HK-2 (cell line): ENCODE results near the gene SEC14L3.

Experiments used
- DNase-seq: peaks from one replicate; pipeline ENCODE4 v3.0.0-alpha.2; 2018; ENCODE audit not compliant: unreplicated experiment

The SEC14L3 gene

DNA sequence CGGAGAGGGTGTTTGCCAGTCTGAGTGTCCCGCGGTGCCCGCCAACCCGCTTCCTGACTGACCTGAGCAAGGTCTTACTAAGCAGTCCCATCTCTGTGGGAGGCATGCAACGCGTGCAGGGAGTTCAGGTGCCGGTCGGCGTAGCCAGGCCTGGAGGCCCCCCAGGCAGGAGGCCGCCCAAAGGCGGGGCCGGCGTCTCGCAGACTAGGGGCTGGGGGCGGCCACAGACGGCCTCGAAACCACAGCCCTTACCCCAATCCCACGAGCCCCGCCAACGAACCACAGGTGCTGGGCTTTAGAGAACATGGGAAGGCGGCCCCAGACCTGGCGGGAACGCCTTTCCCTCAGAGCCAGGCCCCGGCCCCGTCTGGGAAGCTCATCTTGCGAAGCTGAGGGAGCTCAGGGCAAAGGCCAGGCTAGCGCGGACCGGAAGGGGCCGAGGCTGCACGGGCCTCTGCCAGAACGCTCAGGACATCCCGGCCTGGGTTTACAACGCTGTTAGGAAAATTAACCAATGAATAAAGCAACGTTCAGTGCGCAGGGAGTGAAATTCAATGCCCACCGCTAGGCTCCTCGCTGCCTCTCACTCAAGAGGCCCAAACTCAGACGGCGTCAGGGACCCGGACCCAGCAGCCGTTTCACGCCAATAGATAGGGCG lies 48.4 kb downstream of the SEC14L3 start:
- peak; percentile 79 for DNase-seq

DNA sequence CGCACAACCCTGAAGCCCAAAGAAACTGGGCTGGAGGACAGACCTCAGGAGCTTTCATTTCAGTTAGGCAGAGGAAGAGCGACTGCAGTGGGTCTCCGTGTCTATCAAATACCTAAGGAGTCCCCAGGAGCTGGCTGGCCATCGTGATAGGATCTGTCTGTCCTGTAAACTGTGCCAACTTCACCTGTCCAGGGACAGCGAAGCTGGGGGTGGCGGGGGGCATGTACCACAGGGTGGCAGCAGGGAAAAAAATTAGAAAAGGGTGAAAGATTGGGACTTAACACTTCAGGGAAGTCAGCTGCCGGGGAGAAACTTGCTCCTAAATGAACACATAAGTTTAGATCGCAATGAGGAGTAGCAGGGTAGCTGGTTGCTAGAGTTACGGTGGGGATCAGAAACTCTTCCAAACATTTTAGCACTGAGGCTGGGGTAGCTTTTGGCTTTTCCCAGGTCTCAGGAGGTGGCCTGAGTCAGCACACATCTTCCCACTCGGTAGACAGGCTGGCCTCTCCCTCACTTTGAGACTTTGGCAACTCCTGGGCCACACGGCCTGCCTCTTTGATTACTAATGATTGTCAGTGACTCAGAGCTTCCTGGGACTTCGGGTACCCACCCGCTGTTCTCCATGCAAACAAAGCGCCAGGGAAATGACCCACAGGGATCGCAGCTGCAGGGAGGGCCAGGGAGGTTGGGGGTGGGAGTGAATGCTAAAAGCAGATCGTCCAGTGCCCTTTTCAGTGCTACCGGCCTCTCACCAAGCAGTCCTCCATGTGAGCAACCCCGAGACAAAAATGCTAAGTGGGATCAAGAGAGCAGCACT lies 49.1 kb downstream of the SEC14L3 start:
- DNase-seq = peak; percentile 86

DNA sequence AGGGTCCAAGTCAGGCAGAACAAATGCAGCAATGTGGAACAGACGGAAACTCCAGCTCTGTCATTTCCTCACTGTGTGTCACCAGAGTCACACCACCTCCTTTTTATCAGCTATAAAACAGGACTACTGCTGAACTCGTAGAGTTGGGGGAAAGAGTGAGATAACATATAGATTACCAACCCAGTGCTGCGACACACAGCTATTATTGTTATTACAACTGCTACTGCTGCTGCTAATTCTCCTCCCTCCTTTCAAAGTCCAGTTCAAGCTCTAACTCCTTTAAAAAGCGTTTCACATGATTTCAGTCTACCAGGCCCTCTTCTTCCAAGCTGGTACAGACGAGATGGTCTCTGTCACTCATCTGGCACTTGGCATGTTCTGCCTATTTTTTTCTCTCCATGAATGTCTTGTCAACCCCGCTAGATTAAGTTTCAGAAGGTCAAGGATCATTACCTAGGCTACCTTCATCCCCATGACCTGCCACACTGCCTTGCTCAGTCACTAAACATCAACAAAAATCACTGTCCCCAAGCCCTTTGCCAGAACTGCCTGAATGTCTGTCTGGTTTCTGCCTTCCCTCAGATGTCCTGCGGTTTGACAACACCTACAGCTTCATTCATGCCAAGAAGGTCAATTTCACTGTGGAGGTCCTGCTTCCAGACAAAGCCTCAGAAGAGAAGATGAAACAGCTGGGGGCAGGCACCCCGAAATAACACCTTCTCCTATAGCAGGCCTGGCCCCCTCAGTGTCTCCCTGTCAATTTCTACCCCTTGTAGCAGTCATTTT lies 49.9 kb downstream of the SEC14L3 start:
- DNase-seq = no peak

DNA sequence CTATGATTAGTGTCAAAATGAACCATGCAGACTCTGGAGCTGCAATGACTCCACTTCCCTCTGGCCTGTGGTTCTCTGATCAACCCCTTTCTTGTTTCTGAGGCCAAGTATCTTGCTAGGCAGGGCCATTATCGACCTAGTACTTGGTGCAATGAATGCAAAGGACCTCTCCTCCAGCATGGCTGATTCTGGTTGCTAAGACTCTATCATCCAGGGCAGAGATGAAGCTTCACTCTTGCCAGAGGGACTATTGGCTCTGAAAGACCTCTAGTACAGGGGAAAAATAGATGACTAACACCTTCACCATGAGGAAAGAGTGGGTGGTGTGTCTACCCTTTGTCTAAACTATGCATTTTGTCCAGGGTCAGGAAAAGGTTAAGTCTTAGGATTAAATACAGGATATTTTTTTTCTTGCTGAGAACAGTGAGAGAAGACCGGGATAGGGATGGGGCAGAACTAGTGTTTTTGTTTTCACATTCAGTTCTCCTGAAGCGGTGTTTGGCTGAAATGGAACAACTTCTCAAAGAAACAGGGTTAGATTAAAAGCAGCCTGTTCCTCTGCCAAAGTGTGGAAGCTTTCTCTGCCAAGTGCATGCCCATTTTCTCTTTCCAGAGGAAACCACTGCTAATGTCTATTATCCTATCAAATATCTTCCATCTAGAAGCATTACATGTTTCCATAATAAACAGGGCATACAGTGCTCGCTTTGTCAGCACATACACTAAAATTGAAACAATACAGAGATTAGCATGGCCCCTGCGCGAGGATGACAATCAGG lies 51.3 kb downstream of the SEC14L3 start:
- DNase-seq = no peak

DNA sequence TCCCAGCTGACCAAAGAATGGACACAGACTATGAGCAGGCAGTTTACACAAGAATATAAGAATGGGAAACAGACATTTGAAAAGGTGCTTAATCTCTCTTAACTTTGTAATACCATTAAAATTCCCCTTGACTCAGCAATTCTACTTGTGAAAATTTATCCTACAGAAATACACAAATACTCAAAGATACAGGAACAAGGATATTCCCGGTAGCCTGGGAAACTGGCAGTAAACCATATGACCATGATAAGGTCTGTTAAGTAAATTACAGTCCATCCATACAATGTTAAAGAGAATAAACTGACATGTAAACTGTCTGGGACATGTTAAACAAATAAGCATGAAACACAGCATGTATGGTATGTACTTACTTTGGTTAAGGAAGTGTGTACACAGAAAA lies 55.0 kb downstream of the SEC14L3 start:
- no peak for DNase-seq

DNA sequence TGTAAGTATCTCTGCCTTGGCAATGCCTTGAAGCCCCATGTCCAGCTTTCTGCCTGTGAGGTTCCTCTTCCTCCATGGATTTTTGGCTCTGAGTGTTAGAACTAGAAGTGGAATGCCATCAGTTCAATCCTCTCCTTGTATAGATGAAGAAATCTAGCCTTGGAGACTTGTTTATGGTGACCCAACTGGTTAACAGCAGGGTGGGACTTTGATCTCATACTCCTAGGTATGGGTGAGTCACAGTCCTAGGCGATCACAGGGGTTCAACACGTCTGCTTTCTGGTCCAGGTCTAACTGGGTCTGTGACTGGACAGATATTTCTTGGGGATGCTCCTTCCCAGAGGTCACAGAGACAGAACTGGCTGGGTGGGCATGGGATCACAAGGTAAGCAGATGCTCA lies 55.4 kb downstream of the SEC14L3 start:
- no peak for DNase-seq

DNA sequence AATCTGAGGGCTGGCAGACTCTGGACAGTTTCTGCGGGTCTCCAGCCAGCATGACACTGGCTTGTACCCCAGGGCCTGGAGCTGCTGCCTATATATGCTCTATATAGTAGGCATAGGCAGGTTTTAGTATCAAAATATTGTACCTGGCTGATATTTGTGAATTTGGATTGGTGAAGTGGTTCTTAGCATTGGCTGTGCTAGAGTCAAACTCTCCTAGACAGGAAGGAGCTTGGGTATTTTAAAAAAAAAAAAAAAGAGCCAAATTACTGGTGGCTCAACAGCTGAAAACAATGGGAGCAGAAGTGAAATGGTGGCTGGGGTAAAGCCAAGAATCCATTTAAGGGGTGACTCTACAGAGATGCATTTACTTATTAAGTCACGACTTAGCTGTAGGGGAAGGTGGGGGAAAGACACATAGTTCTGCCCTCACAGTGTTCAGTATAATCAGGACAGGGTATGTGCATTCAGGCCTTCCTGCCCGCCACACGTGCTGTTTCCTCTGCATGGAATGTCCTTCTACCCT lies 57.2 kb downstream of the SEC14L3 start:
- no peak for DNase-seq

DNA sequence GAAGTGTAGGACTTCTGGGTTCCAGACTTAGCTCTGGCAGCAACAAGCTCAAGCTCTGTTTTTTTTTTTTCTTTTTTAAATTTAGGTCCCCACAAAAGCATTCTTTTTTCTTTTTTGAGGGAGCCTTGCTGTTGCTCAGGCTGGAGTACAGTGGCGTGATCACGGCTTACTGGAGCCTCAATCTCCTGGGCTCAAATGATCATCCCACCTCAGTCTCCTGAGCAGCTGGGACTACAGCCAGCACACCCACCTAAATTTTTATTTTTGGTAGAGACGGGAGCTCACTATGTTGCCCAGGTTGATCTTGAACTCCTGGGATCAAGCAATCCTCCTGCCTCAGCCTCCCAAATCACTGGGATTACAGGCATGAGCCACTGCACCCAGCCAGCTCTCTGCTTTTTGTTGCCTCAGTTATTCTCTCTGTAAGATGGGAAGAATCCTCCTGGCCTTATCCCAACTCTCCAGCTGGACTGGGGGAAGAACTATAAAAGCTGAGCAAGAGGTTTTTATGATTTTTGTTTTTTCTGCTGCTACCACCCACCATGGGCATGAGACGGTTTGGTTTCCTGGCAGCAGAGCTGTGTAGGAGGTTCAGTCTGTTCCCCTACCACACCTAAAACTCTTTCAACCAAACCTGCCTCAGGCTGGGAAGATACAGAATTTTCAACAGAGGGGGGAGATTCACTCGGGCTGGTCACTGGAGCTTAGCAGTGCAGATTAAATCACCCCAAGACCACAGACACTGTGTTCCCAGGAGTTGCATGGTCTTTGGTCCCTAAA lies 57.9 kb downstream of the SEC14L3 start:
- no peak for DNase-seq

DNA sequence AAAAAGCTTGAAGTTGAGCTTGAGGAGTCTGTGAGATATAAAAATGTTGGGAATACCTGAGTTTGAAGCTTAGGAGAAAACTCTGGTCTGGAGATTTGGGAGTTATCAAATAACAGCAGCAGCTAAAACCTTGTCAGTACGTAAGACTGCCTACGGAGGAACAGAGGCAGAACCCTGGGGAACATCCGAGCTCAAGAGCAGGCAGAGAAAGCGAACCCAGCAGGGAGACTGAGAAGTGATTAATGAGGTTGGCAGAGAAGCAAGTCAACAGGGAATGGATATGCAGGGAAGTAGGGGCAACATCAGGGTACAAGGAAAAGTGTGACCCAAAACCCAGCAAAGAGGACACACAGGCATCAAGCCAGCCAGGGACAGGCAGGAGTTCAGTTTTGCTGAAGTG lies 58.8 kb downstream of the SEC14L3 start:
- DNase-seq = no peak

DNA sequence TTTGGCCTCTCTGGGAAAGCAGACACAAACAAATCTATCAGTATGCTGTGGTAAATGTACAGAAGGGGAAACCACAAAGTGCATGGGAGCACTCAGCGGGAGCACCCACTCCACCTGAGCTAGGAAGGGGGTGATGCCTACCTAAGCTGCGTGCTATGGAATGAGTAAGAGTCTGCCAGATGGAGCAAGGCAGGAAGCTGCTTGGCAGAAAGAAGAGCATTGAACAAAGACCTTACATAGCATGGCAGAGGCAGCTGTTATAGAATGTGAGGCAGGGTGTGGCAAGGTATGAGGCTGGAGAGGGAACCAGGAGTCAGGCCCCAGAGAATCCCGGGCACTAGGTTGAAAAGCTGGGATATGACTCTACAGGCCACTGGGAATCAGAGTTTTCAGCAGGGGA lies 60.0 kb downstream of the SEC14L3 start:
- no peak for DNase-seq
